ENCODE measurements around the gene L2HGDH. TPM values are rescaled to one million over a fixed set of nuclear protein-coding genes. Genes with fewer than 3 reads are reported as not detected.

The L2HGDH gene
- total RNA-seq, 1 experiment from 2014 or later, result 16.9 TPM

DNA sequence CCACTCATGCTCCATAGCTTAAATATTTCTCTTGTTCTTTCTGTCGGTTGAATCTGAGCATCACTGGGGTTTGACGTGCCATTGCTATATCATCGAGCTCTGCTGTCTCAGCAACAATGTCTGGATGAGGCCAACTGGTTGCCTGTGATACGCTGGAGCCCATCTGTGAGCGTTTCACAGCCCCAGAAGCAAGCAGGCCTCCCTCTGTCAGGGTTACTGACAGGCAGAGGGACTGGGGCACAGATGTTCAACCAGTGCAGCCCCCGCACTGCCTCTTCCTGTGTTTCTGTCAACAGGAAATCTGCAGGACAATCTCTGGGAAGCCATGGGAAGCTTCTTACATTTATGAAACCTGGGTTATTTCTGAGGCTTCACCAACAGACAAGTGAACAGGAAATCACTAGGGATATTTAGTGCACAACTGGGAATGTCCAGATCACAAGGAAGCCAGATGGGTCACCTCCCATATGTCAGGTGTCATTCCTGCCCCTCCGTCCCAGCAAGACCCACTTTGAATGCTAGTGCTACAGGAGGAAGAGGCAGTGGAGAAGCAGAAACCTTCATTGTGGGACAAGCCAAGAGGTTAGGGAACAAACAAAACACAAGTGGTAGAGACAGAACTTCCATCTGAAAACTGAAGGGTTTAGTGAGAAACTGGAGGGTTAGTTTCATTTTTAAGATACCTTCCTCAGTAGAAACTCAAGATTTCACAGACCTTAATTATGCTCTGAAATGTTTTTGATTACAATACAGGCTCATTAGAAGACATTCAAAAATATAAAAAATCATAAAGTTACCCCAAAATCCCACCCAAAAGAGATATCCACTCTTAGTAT lies 24.2 kb upstream of the L2HGDH start:
- no peak for DNase-seq (ENCODE audit: low read depth, low spot score)
- ChIA-PET RAD21 (ENCODE audit: low non-redundant PET in 1 of 2, low total read pairs in 2 of 2, uncharacterized antibody in 2 of 2, unreplicated experiment in 2 of 2) (no interaction called here), CTCF (interaction anchor here (2.9 kb wide), 1 partner anchor 15 kb away, joined by 13 read pairs; no protein-coding TSS in a partner anchor), POLR2A (no interaction called here)
- intact Hi-C loops (cut with micrococcal nuclease), result no loop called here
- Histone ChIP-seq H3K4me1 (ENCODE audit: control insufficient read depth in 1 of 2, insufficient read depth in 2 of 2, low read length in 2 of 2) (no peaks in the 10 kb centered on the region), H2AFZ (ENCODE audit: low read depth, low read length, poor library complexity, severe bottlenecking) (no peak overlapping the region), H3K79me2 (ENCODE audit: insufficient read depth, low read length) (no peaks in the 10 kb centered on the region), H3K9me3 (ENCODE audit: control insufficient read depth in 1 of 2, insufficient read depth in 1 of 2, low read depth in 1 of 2, low read length in 2 of 2) (no peaks in the 10 kb centered on the region), H3K9me2 (ENCODE audit: insufficient read depth) (no peaks in the 10 kb centered on the region), H3K36me3 (ENCODE audit: control insufficient read depth in 1 of 2, insufficient read depth in 2 of 2, low read length in 2 of 2) (no peaks in the 10 kb centered on the region), H3K4me3 (replicated peaks in 1 of 2; ENCODE audit: low read depth in 1 of 2, low read length in 2 of 2) (no peak overlapping the region), H4K20me1 (ENCODE audit: insufficient read depth) (no peaks in the 10 kb centered on the region), H3K4me2 (ENCODE audit: low read length) (no peak overlapping the region), H3K9ac (ENCODE audit: low read length) (no peak overlapping the region), H3K27ac (ENCODE audit: low read depth, low read length) (no peak overlapping the region), H3K27me3 (ENCODE audit: insufficient read depth, low read length) (no peaks in the 10 kb centered on the region)
- TF ChIP-seq YY1 (IDR thresholded peaks at IDR 0.05; ENCODE audit: extremely low read depth, insufficient replicate concordance, low read depth, low read length) (no peak), CBX3 (IDR thresholded peaks at IDR 0.05; ENCODE audit: low read depth) (no peak), EZH2phosphoT487 (IDR thresholded peaks at IDR 0.05; ENCODE audit: borderline replicate concordance) (no peak), POLR2A (IDR thresholded peaks at IDR 0.05; ENCODE audit: borderline replicate concordance, extremely low read depth, insufficient read depth, insufficient read length) (no peak), CEBPB (IDR thresholded peaks at IDR 0.05; ENCODE audit: low read depth) (no peak), ELF1 (IDR thresholded peaks at IDR 0.05; ENCODE audit: borderline replicate concordance, low read depth) (no peak), JUND (IDR thresholded peaks at IDR 0.05) (no peak), SRF (IDR thresholded peaks at IDR 0.05; ENCODE audit: low read depth) (no peak), FOSL1 (IDR thresholded peaks at IDR 0.05; ENCODE audit: low read depth) (no peak), SIN3A (IDR thresholded peaks at IDR 0.05; ENCODE audit: low read depth) (no peak), ZFX (IDR thresholded peaks at IDR 0.05) (no peak), SP1 (IDR thresholded peaks at IDR 0.05; ENCODE audit: low read depth) (no peak), EGR1 (IDR thresholded peaks at IDR 0.05; ENCODE audit: low read depth) (no peak), EZH2 (IDR thresholded peaks at IDR 0.05) (no peak), POLR2AphosphoS5 (IDR thresholded peaks at IDR 0.05; ENCODE audit: low read depth, low read length) (no peak)
- TF ChIP-seq, protein P1, sequence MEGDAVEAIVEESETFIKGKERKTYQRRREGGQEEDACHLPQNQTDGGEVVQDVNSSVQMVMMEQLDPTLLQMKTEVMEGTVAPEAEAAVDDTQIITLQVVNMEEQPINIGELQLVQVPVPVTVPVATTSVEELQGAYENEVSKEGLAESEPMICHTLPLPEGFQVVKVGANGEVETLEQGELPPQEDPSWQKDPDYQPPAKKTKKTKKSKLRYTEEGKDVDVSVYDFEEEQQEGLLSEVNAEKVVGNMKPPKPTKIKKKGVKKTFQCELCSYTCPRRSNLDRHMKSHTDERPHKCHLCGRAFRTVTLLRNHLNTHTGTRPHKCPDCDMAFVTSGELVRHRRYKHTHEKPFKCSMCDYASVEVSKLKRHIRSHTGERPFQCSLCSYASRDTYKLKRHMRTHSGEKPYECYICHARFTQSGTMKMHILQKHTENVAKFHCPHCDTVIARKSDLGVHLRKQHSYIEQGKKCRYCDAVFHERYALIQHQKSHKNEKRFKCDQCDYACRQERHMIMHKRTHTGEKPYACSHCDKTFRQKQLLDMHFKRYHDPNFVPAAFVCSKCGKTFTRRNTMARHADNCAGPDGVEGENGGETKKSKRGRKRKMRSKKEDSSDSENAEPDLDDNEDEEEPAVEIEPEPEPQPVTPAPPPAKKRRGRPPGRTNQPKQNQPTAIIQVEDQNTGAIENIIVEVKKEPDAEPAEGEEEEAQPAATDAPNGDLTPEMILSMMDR (IDR thresholded peaks at IDR 0.05 in 2 of 3, conservative IDR thresholded peaks at IDR 0.05 in 1 of 3; ENCODE audit: borderline replicate concordance in 1 of 3, insufficient read depth in 1 of 3, low read depth in 2 of 3, low read length in 2 of 3), result no peak
- TF ChIP-seq, protein P2, sequence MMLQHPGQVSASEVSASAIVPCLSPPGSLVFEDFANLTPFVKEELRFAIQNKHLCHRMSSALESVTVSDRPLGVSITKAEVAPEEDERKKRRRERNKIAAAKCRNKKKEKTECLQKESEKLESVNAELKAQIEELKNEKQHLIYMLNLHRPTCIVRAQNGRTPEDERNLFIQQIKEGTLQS (IDR thresholded peaks at IDR 0.05), result no peak
- TF ChIP-seq, protein P3, sequence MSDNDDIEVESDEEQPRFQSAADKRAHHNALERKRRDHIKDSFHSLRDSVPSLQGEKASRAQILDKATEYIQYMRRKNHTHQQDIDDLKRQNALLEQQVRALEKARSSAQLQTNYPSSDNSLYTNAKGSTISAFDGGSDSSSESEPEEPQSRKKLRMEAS (IDR thresholded peaks at IDR 0.05), result no peak
- TF ChIP-seq, protein P4, sequence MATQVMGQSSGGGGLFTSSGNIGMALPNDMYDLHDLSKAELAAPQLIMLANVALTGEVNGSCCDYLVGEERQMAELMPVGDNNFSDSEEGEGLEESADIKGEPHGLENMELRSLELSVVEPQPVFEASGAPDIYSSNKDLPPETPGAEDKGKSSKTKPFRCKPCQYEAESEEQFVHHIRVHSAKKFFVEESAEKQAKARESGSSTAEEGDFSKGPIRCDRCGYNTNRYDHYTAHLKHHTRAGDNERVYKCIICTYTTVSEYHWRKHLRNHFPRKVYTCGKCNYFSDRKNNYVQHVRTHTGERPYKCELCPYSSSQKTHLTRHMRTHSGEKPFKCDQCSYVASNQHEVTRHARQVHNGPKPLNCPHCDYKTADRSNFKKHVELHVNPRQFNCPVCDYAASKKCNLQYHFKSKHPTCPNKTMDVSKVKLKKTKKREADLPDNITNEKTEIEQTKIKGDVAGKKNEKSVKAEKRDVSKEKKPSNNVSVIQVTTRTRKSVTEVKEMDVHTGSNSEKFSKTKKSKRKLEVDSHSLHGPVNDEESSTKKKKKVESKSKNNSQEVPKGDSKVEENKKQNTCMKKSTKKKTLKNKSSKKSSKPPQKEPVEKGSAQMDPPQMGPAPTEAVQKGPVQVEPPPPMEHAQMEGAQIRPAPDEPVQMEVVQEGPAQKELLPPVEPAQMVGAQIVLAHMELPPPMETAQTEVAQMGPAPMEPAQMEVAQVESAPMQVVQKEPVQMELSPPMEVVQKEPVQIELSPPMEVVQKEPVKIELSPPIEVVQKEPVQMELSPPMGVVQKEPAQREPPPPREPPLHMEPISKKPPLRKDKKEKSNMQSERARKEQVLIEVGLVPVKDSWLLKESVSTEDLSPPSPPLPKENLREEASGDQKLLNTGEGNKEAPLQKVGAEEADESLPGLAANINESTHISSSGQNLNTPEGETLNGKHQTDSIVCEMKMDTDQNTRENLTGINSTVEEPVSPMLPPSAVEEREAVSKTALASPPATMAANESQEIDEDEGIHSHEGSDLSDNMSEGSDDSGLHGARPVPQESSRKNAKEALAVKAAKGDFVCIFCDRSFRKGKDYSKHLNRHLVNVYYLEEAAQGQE (IDR thresholded peaks at IDR 0.05; ENCODE audit: low read depth), result no peak
- TF ChIP-seq, protein P5, sequence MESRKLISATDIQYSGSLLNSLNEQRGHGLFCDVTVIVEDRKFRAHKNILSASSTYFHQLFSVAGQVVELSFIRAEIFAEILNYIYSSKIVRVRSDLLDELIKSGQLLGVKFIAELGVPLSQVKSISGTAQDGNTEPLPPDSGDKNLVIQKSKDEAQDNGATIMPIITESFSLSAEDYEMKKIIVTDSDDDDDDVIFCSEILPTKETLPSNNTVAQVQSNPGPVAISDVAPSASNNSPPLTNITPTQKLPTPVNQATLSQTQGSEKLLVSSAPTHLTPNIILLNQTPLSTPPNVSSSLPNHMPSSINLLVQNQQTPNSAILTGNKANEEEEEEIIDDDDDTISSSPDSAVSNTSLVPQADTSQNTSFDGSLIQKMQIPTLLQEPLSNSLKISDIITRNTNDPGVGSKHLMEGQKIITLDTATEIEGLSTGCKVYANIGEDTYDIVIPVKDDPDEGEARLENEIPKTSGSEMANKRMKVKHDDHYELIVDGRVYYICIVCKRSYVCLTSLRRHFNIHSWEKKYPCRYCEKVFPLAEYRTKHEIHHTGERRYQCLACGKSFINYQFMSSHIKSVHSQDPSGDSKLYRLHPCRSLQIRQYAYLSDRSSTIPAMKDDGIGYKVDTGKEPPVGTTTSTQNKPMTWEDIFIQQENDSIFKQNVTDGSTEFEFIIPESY (IDR thresholded peaks at IDR 0.05; ENCODE audit: extremely low read depth, insufficient replicate concordance, low read length), result no peak
- no TSS peak for BruUV-seq (replicated peaks)
- no peak for ATAC-seq

All from HCT116 (cell line).